OCI-LY3 (cell line): ENCODE results near the gene CPLX3.

Source experiments
- CTCF ChIP-seq: fragments of 200-600, 300-600 bp; sonication (generic); IDR thresholded peaks from 2 replicates; pipeline ENCODE4 v1.5.1; 2014; ENCODE audit warnings: antibody characterized with exemption, low read length, low read depth
- EZH2phosphoT487 ChIP-seq: fragments of 200-600 bp; shearing (Covaris generic); IDR thresholded peaks from 2 replicates; pipeline ENCODE4 v1.6.1; 2018; ENCODE audit warnings: antibody characterized with exemption, mixed run types, low read depth

GRCh38 chr15:74820056-74820455 is 6.4 kb upstream of the CPLX3 start:
- TF ChIP-seq CTCF (no peak), EZH2phosphoT487 (no peak)
